Posterior vena cava (tissue), 2 donors: ENCODE results near the gene TLE5. TPM values are rescaled to one million over a fixed set of nuclear protein-coding genes. Genes with fewer than 3 reads are reported as not detected.
A peak's percentile ranks its signal among the peaks of the same experiment; 100 is the strongest.
"Not testable (repeated sequence)": the region's sequence is repeated elsewhere in the genome, so short reads cannot be mapped to it uniquely, and the experiment has no call there.

Experiments used
- DNase-seq: peaks from one replicate; pipeline ENCODE4 v3.0.0-alpha.2; 2020; ENCODE audit warnings: low spot score
- intact Hi-C, 2 donors: fragments of 100-400 bp; cut with DNase I; formaldehyde crosslinking; loops; one replicate each; pipeline versions ENCODE4 v1.14.1 to v1.14.2; 2022 to 2023
- total RNA-seq, 2 donors: library from RNA; stranded (reverse); fragmentation: NEBNext Ultra II Directional; extraction: Animal tissue kit (Norgen Biotek cat#: 25700); gene quantifications; one replicate each; pipeline ENCODE4 v1.2.1, GENCODE V29; 2021
- donor health status: DM: yes; HTN: yes; CAD: no.
- donor health status: DM: yes; HTN: yes; CAD: no.

The TLE5 gene
- total RNA-seq, 2 donors from 2014 or later: 344 to 424 TPM

GRCh38 chr19:3098515-3099346 is 36.4 kb upstream of the TLE5 start:
- peak; percentile 91 for DNase-seq

GRCh38 chr19:3098141-3098514 is 35.8 kb upstream of the TLE5 start:
- no peak for DNase-seq
- intact Hi-C loops: no loop called here

More at GRCh38 chr19:3098515-3099346, 36.4 kb upstream of the TLE5 start:
- intact Hi-C loops: no loop called here

- intact Hi-C loops: no loop called here
Observed at GRCh38 chr19:3097442-3097871, 35.2 kb upstream of the TLE5 start.

GRCh38 chr19:3096902-3097326 is 34.6 kb upstream of the TLE5 start:
- intact Hi-C loops: no loop called here
- no peak for DNase-seq

More at GRCh38 chr19:3097442-3097871, 35.2 kb upstream of the TLE5 start:
- no peak for DNase-seq

GRCh38 chr19:3096267-3096901 is 34.1 kb upstream of the TLE5 start:
- no peak for DNase-seq
- intact Hi-C loops: no loop called here

GRCh38 chr19:3095441-3096191 is 33.3 kb upstream of the TLE5 start:
- intact Hi-C loops: no loop called here
- no peak for DNase-seq

GRCh38 chr19:3094601-3095440 is 32.5 kb upstream of the TLE5 start:
- no peak for DNase-seq
- intact Hi-C loops: no loop called here

- DNase-seq, intact Hi-C loops: not testable (repeated sequence)
Observed at GRCh38 chr19:3089299-3089855, 27.1 kb upstream of the TLE5 start.

- intact Hi-C loops: no loop called here
- DNase-seq: no peak
Observed at GRCh38 chr19:3087769-3088168, 25.5 kb upstream of the TLE5 start.

- intact Hi-C loops: no loop called here
- peak; percentile 68 for DNase-seq
Observed at GRCh38 chr19:3084943-3085342, 22.6 kb upstream of the TLE5 start.

GRCh38 chr19:3083964-3084363 is 21.7 kb upstream of the TLE5 start:
- intact Hi-C loops: no loop called here
- DNase-seq: no peak

- intact Hi-C loops: no loop called here
- no peak for DNase-seq
Observed at GRCh38 chr19:3082331-3082730, 20.0 kb upstream of the TLE5 start.

GRCh38 chr19:3080286-3080685 is 18.0 kb upstream of the TLE5 start:
- intact Hi-C loops: no loop called here
- DNase-seq: peak; percentile 79

- DNase-seq: no peak
- intact Hi-C loops: no loop called here
Observed at GRCh38 chr19:3079578-3079977, 17.3 kb upstream of the TLE5 start.

GRCh38 chr19:3075605-3076431 is 13.5 kb upstream of the TLE5 start:
- intact Hi-C loops: no loop called here

GRCh38 chr19:3073931-3074595 is 11.8 kb upstream of the TLE5 start:
- intact Hi-C loops: no loop called here
- no peak for DNase-seq

More at GRCh38 chr19:3075605-3076431, 13.5 kb upstream of the TLE5 start:
- peak; percentile 85 for DNase-seq

- intact Hi-C loops: no loop called here
- no peak for DNase-seq
Observed at GRCh38 chr19:3073159-3073563, 10.9 kb upstream of the TLE5 start.
